ENCODE measurements around the gene PARN.
"Not testable (repeated sequence)": the region's sequence is repeated elsewhere in the genome, so short reads cannot be mapped to it uniquely, and the experiment has no call there.

The PARN gene

GRCh38 chr16:14667347-14668266 is 37.5 kb upstream of the PARN start:
- TF ChIP-seq SPI1 (IDR thresholded peaks at IDR 0.05; ENCODE audit: low read depth, low read length) (no peak), POLR2A (IDR thresholded peaks at IDR 0.05; ENCODE audit: low read depth, low read length) (no peak), POLR2AphosphoS5 (IDR thresholded peaks at IDR 0.05; ENCODE audit: low read depth, low read length) (no peak), TAF1 (IDR thresholded peaks at IDR 0.05; ENCODE audit: low read depth, low read length) (no peak), POU2F2 (IDR thresholded peaks at IDR 0.05; ENCODE audit: low read depth, low read length) (no peak), PAX5 (IDR thresholded peaks at IDR 0.05; ENCODE audit: insufficient read depth, low read length, severe bottlenecking) (no peak)
- FAIRE-seq (no peak), DNase-seq (ENCODE audit: insufficient read length, low spot score) (no peak)

GRCh38 chr16:14658063-14658462 is 28.0 kb upstream of the PARN start:
- FAIRE-seq (peak; percentile 85), DNase-seq (ENCODE audit: insufficient read length, low spot score) (peak; percentile 19)
- TF ChIP-seq POU2F2 (IDR thresholded peaks at IDR 0.05; ENCODE audit: low read depth, low read length) (peak; percentile 65; the same call in 1 of the 2 replicates), SPI1 (IDR thresholded peaks at IDR 0.05; ENCODE audit: low read depth, low read length) (no peak)

DNA sequence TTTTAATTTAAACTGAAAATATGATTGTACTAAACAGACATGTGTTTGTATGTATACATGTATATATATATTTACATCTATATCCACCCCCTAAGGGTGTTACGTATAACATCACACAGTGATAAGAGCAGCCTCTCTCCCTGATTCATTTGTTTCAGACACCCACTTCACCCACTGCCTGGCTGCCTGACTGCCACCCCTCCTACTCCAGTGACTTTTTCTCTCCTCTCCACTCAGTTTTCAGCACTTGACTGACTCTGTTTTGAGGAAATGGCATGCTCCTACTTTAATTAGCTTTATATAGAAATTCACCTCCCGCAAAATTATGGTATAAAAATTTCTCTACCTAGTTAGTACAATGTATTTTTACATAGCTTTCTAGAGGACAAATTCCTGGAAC is 22.7 kb upstream of the PARN start:
- DNase-seq (ENCODE audit: insufficient read length, low spot score) (no peak), FAIRE-seq (no peak)
- TF ChIP-seq PAX5 (IDR thresholded peaks at IDR 0.05; ENCODE audit: insufficient read depth, low read length, severe bottlenecking): no peak
- no peak for TF ChIP-seq SPI1 (IDR thresholded peaks at IDR 0.05; ENCODE audit: low read depth, low read length)
- no peak for TF ChIP-seq TAF1 (IDR thresholded peaks at IDR 0.05; ENCODE audit: low read depth, low read length)
- no peak for TF ChIP-seq POU2F2 (IDR thresholded peaks at IDR 0.05; ENCODE audit: low read depth, low read length)
- no peak for TF ChIP-seq POLR2A (IDR thresholded peaks at IDR 0.05; ENCODE audit: low read depth, low read length)
- no peak for TF ChIP-seq POLR2AphosphoS5 (IDR thresholded peaks at IDR 0.05; ENCODE audit: low read depth, low read length)

GRCh38 chr16:14650629-14651028 is 20.6 kb upstream of the PARN start:
- FAIRE-seq (no peak), DNase-seq (ENCODE audit: insufficient read length, low spot score) (no peak)
- TF ChIP-seq TAF1 (IDR thresholded peaks at IDR 0.05; ENCODE audit: low read depth, low read length) (no peak), SPI1 (IDR thresholded peaks at IDR 0.05; ENCODE audit: low read depth, low read length) (no peak), PAX5 (IDR thresholded peaks at IDR 0.05; ENCODE audit: insufficient read depth, low read length, severe bottlenecking) (no peak), POLR2A (IDR thresholded peaks at IDR 0.05; ENCODE audit: low read depth, low read length) (no peak), POU2F2 (IDR thresholded peaks at IDR 0.05; ENCODE audit: low read depth, low read length) (no peak), POLR2AphosphoS5 (IDR thresholded peaks at IDR 0.05; ENCODE audit: low read depth, low read length) (no peak)

DNA sequence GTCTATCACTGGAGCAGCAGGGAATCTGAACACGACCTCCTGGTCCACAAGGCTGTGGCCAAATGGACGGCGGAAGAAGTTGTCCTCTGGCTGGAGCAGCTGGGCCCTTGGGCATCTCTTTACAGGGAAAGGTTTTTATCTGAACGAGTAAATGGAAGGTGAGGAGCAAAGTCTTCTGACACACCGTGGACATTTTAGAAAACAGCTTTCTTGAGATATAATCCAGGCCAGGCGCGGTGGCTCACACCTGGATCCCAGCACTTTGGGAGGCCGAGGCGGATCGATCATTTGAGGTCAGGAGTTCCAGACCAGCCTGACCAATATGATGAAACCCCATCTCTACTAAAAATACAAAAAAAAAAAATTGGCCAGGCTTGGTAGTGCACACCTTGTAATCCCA is 19.8 kb upstream of the PARN start:
- no peak for FAIRE-seq
- DNase-seq (ENCODE audit: insufficient read length, low spot score): no peak
- TF ChIP-seq TAF1 (IDR thresholded peaks at IDR 0.05; ENCODE audit: low read depth, low read length) (no peak), POLR2A (IDR thresholded peaks at IDR 0.05; ENCODE audit: low read depth, low read length) (no peak), POLR2AphosphoS5 (IDR thresholded peaks at IDR 0.05; ENCODE audit: low read depth, low read length) (no peak), PAX5 (IDR thresholded peaks at IDR 0.05; ENCODE audit: insufficient read depth, low read length, severe bottlenecking) (no peak), POU2F2 (IDR thresholded peaks at IDR 0.05; ENCODE audit: low read depth, low read length) (no peak), SPI1 (IDR thresholded peaks at IDR 0.05; ENCODE audit: low read depth, low read length) (no peak)

DNA sequence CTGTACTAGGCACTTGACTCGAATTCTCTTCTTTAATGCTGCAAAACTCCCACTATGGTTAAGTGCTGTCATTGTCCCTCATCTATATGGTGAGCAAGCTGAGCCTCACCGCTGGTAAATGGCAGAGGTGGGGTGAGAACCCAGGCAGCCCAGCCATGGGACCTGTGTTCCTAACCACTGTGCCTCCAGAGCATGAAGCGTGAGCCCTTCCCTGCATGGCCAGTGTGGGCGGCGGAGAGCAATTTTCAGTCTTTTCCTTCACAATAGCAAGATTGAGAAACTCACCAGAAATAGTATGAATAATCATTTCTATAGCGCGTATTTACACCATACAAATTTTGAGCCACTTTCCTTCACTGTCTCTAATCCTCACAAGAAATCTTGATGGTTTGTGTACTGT is 11.9 kb upstream of the PARN start:
- FAIRE-seq: no peak
- TF ChIP-seq POLR2A (IDR thresholded peaks at IDR 0.05; ENCODE audit: low read depth, low read length) (no peak), SPI1 (IDR thresholded peaks at IDR 0.05; ENCODE audit: low read depth, low read length) (no peak), POU2F2 (IDR thresholded peaks at IDR 0.05; ENCODE audit: low read depth, low read length) (no peak), PAX5 (IDR thresholded peaks at IDR 0.05; ENCODE audit: insufficient read depth, low read length, severe bottlenecking) (no peak), TAF1 (IDR thresholded peaks at IDR 0.05; ENCODE audit: low read depth, low read length) (no peak), POLR2AphosphoS5 (IDR thresholded peaks at IDR 0.05; ENCODE audit: low read depth, low read length) (no peak)
- DNase-seq (ENCODE audit: insufficient read length, low spot score): no peak

GRCh38 chr16:14641206-14641605 is 11.1 kb upstream of the PARN start:
- FAIRE-seq (no peak), DNase-seq (ENCODE audit: insufficient read length, low spot score) (no peak)
- TF ChIP-seq POLR2A (IDR thresholded peaks at IDR 0.05; ENCODE audit: low read depth, low read length) (no peak), TAF1 (IDR thresholded peaks at IDR 0.05; ENCODE audit: low read depth, low read length) (no peak)

GRCh38 chr16:14640538-14640937 is 10.5 kb upstream of the PARN start:
- FAIRE-seq: no peak

GRCh38 chr16:14636951-14637240 is 6.8 kb upstream of the PARN start:
- not testable (repeated sequence) for FAIRE-seq; DNase-seq (ENCODE audit: insufficient read length, low spot score)

More at GRCh38 chr16:14640538-14640937, 10.5 kb upstream of the PARN start:
- no peak for DNase-seq (ENCODE audit: insufficient read length, low spot score)
- TF ChIP-seq POLR2A (IDR thresholded peaks at IDR 0.05; ENCODE audit: low read depth, low read length) (no peak), TAF1 (IDR thresholded peaks at IDR 0.05; ENCODE audit: low read depth, low read length) (no peak), POLR2AphosphoS5 (IDR thresholded peaks at IDR 0.05; ENCODE audit: low read depth, low read length) (no peak), POU2F2 (IDR thresholded peaks at IDR 0.05; ENCODE audit: low read depth, low read length) (no peak), SPI1 (IDR thresholded peaks at IDR 0.05; ENCODE audit: low read depth, low read length) (no peak), PAX5 (IDR thresholded peaks at IDR 0.05; ENCODE audit: insufficient read depth, low read length, severe bottlenecking) (no peak)

DNA sequence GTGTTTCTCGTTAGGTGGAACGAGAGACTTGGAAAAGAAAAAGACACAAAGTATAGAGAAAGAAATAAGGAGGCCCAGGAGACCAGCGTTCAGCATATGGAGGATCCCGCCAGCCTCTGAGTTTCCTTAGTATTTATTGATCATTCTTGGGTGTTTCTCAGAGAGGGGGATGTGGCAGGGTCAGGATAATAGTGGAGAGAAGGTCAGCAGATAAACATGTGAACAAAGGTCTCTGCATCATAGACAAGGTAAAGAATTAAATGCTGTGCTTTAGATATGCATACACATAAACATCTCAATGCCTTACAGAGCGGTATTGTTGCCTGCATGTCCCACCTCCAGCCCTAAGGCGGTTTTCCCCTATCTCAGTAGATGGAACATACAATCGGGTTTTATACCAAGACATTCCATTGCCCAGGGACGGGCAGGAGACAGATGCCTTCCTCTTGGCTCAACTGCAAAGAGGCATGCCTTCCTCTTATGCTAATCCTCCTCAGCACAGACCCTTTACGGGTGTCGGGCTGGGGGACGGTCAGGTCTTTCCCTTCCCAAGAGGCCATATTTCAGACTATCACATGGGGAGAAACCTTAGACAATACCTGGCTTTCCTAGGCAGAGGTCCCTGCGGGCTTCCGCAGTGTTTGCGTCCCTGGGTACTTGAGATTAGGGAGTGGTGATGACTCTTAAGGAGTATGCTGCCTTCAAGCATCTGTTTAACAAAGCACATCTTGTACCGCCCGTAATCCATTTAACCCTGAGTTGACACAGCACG is 6.3 kb upstream of the PARN start:
- FAIRE-seq; DNase-seq (ENCODE audit: insufficient read length, low spot score): not testable (repeated sequence)
